HTR-8/SVneo (cell line): ENCODE data around the gene INTS6.

Experiments used
- DNase-seq: peaks from one replicate; pipeline ENCODE4 v3.0.0; 2011; ENCODE audit warnings: low spot score, mixed read lengths; ENCODE audit not compliant: insufficient read length
- FAIRE-seq: peaks from 2 replicates; lab custom pipeline; 2011; peaks lifted over from hg19 to GRCh38; lab: Jason Lieb, UNC

Gene INTS6

GRCh38 chr13:51325837-51326236 lies 127.0 kb downstream of the INTS6 start:
- no peak for DNase-seq
- no peak for FAIRE-seq

GRCh38 chr13:51324714-51325420 lies 128.0 kb downstream of the INTS6 start:
- DNase-seq (no peak), FAIRE-seq (no peak)

GRCh38 chr13:51323824-51324511 lies 128.9 kb downstream of the INTS6 start:
- DNase-seq = no peak
- FAIRE-seq = no peak

GRCh38 chr13:51322826-51323225 lies 130.0 kb downstream of the INTS6 start:
- DNase-seq (no peak), FAIRE-seq (no peak)

GRCh38 chr13:51321836-51322235 lies 131.0 kb downstream of the INTS6 start:
- DNase-seq = no peak
- no peak for FAIRE-seq

GRCh38 chr13:51318876-51319275 lies 134.0 kb downstream of the INTS6 start:
- no peak for FAIRE-seq
- no peak for DNase-seq

GRCh38 chr13:51318015-51318414 lies 134.8 kb downstream of the INTS6 start:
- no peak for DNase-seq
- FAIRE-seq = no peak

- FAIRE-seq = no peak
- DNase-seq = no peak
Observed at GRCh38 chr13:51317262-51317661, 135.6 kb downstream of the INTS6 start.

GRCh38 chr13:51313619-51314018 lies 139.2 kb downstream of the INTS6 start:
- DNase-seq = no peak
- FAIRE-seq = no peak

- DNase-seq (no peak), FAIRE-seq (no peak)
Observed at GRCh38 chr13:51311957-51312520, 140.8 kb downstream of the INTS6 start.
